OCI-LY3 (cell line): Measurements from ENCODE around the gene GTF2E1.
"Not testable (repeated sequence)": the region's sequence is repeated elsewhere in the genome, so short reads cannot be mapped to it uniquely, and the experiment has no call there.

Experiments used
- H2AFZ ChIP-seq: fragments of 200-600, 300-600 bp; shearing (Covaris generic); 2 replicates; pipeline ENCODE4 v1.6.0; 2014; ENCODE audit warnings: antibody characterized with exemption, low read depth, low read length
- H3K27ac ChIP-seq: fragments of 200-600, 300-600 bp; sonication (generic); 2 replicates; pipeline ENCODE4 v1.5.1; 2014; ENCODE audit warnings: mild to moderate bottlenecking, low read length, moderate library complexity, mixed read lengths
- H3K27me3 ChIP-seq: fragments of 200-600, 300-600 bp; sonication (generic); 2 replicates; pipeline ENCODE4 v1.6.1; 2014; ENCODE audit warnings: low read depth, low read length, mixed read lengths
- H3K36me3 ChIP-seq: fragments of 200-600, 300-600 bp; sonication (generic); replicated peaks from 2 replicates; pipeline ENCODE3; 2014; ENCODE audit warnings: low read depth, low read length, mixed read lengths
- H3K4me1 ChIP-seq: fragments of 300-600, 200-600 bp; sonication (generic); 2 replicates; pipeline ENCODE4 v1.6.1; 2014; ENCODE audit warnings: low read length, mixed read lengths
- H3K4me2 ChIP-seq: fragments of 200-600, 300-600 bp; sonication (generic); 2 replicates; pipeline ENCODE4 v1.6.1; 2014; ENCODE audit warnings: low read length, mixed read lengths
- H3K4me3 ChIP-seq: fragments of 300-600, 200-600 bp; sonication (generic); 2 replicates; pipeline ENCODE4 v1.5.1; 2014; ENCODE audit warnings: antibody characterized with exemption, mild to moderate bottlenecking, low read length, moderate library complexity
- H3K79me2 ChIP-seq: fragments of 300-600, 200-600 bp; shearing (Covaris generic); 2 replicates; pipeline ENCODE4 v1.6.1; 2014; ENCODE audit warnings: mild to moderate bottlenecking, low read length, mixed read lengths
- H3K9ac ChIP-seq: fragments of 300-600, 200-600 bp; shearing (Covaris generic); 2 replicates; pipeline ENCODE4 v1.6.0; 2014; ENCODE audit warnings: mild to moderate bottlenecking, low read length, moderate library complexity
- H3K9me3 ChIP-seq: fragments of 200-600, 300-600 bp; shearing (Covaris generic); 2 replicates; pipeline ENCODE4 v1.6.1; 2014; ENCODE audit warnings: low read length, mixed read lengths; ENCODE audit not compliant: insufficient read depth
- H4K20me1 ChIP-seq: fragments of 200-600, 300-600 bp; sonication (generic); 2 replicates; pipeline ENCODE4 v1.6.1; 2016; ENCODE audit warnings: low read length, mixed read lengths; ENCODE audit not compliant: insufficient read depth
- EZH2phosphoT487 ChIP-seq: fragments of 200-600 bp; shearing (Covaris generic); IDR thresholded peaks from 2 replicates; pipeline ENCODE4 v1.6.1; 2018; ENCODE audit warnings: antibody characterized with exemption, mixed run types, low read depth
- TF ChIP-seq, protein P1 (sequence below): fragments of 200-600, 300-600 bp; sonication (generic); IDR thresholded peaks from 2 replicates; pipeline ENCODE4 v1.5.1; 2014; ENCODE audit warnings: antibody characterized with exemption, low read length, low read depth

GTF2E1 gene

DNA sequence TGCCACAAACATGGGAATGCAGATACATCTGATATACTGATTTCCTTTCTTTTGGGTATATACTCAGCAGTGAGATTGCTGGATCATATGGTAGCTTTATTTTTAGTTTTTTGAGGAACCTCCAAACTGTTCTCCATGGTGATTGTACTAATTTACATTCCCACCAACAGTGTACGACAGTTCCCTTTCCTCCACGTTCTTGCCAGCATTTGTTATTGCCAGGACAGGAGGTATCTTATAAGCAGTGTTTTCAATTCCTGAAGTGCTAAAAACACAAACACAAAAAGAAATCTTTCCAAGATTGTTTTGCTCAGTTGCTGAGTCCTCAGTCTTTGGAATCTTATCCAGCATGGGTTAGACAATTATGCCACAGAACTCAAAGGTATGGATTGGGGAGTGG, 13.5 kb downstream of the GTF2E1 start:
- Histone ChIP-seq H3K36me3 (peaks cover 22% of the 10 kb centered on the region), H4K20me1 (no peaks in the 10 kb centered on the region; the same call in 1 of the 2 replicates), H3K4me2 (no peak overlapping the region), H3K4me1 (no peaks in the 10 kb centered on the region), H3K4me3 (no peak overlapping the region), H3K27me3 (no peaks in the 10 kb centered on the region), H3K79me2 (peaks cover 11% of the 10 kb centered on the region), H3K9ac (no peak overlapping the region), H2AFZ (no peak overlapping the region), H3K27ac (no peak overlapping the region), H3K9me3 (no peaks in the 10 kb centered on the region)
- TF ChIP-seq, protein P1, sequence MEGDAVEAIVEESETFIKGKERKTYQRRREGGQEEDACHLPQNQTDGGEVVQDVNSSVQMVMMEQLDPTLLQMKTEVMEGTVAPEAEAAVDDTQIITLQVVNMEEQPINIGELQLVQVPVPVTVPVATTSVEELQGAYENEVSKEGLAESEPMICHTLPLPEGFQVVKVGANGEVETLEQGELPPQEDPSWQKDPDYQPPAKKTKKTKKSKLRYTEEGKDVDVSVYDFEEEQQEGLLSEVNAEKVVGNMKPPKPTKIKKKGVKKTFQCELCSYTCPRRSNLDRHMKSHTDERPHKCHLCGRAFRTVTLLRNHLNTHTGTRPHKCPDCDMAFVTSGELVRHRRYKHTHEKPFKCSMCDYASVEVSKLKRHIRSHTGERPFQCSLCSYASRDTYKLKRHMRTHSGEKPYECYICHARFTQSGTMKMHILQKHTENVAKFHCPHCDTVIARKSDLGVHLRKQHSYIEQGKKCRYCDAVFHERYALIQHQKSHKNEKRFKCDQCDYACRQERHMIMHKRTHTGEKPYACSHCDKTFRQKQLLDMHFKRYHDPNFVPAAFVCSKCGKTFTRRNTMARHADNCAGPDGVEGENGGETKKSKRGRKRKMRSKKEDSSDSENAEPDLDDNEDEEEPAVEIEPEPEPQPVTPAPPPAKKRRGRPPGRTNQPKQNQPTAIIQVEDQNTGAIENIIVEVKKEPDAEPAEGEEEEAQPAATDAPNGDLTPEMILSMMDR, result no peak
- TF ChIP-seq EZH2phosphoT487, result no peak

DNA sequence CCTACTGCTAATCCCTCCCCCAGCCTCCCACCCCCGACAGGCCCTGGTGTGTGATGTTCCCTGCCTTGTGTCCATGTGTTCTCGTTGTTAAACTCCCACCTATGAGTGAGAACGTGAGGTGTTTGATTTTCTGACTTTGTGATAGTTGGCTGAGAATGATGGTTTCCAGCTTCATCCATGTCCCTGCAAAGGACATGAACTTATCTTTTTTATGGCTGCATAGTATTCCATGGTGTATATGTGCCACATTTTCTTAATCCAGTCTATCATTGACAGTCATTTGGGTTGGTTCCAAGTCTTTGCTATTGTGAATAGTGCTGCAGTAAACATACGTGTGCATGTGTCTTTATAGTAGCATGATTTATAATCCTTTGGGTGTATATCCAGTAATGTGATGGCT, 16.0 kb downstream of the GTF2E1 start:
- not testable (repeated sequence) for H3K27ac ChIP-seq, H3K4me1 ChIP-seq, H3K9ac ChIP-seq, H3K36me3 ChIP-seq, H3K27me3 ChIP-seq, H4K20me1 ChIP-seq, H3K9me3 ChIP-seq, H2AFZ ChIP-seq, H3K4me2 ChIP-seq, H3K4me3 ChIP-seq
- H3K79me2 ChIP-seq, result peaks cover 23% of the 10 kb centered on the region

DNA sequence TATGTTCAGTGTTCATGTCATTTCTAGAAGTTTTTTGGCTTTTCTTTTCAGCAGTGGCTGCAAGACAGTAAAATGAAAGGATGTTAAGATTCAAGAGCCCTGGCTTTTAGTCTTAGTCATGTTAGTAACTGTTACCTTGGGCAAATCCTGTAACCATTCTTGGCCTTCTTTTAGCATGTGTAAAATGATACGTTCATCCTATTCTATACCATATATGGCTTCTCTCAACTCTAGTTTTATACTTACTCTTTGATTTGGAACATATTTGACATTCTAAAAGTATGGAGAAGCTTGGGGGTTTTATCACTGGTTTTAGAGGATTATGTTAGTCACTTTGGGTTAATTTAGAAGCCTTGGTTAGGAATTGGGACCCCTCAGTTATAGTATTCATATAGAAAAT, 20.1 kb downstream of the GTF2E1 start:
- H3K27me3 ChIP-seq, result no peaks in the 10 kb centered on the region
- peaks cover 20% of the 10 kb centered on the region for H4K20me1 ChIP-seq
- H2AFZ ChIP-seq, result no peak overlapping the region
- H3K4me2 ChIP-seq, result no peak overlapping the region
- no peak overlapping the region for H3K4me3 ChIP-seq
- H3K79me2 ChIP-seq, result peaks cover 53% of the 10 kb centered on the region
- TF ChIP-seq EZH2phosphoT487, result no peak
- TF ChIP-seq, protein P1, result no peak
- H3K27ac ChIP-seq, result no peak overlapping the region
- no peak overlapping the region for H3K9ac ChIP-seq
- H3K4me1 ChIP-seq, result peaks cover 22% of the 10 kb centered on the region
- no peaks in the 10 kb centered on the region for H3K9me3 ChIP-seq
- H3K36me3 ChIP-seq, result peaks cover 3% of the 10 kb centered on the region

DNA sequence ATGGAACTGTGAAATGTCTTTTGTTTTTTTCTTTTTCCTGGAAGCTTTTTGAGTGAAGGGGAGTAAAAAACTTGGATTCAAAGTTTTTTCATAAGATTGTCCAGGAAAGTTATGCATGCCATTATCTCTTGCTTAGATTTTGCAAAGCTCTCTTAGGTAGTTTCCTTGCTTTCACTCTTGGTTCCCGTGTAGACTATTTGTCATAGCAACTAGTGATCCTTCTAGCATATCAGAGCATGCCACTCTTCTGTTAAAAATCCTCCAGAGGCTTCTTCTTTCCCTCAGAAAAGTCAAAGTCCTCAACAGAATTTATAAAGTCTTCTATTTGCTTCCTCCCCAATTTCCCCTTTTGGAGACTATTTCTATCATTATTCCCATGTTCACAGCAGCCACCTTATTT, 21.1 kb downstream of the GTF2E1 start:
- Histone ChIP-seq H3K27ac (no peak overlapping the region), H3K4me2 (peak overlapping the region; percentile 49), H3K9me3 (no peaks in the 10 kb centered on the region), H3K79me2 (peaks cover 51% of the 10 kb centered on the region), H3K9ac (no peak overlapping the region), H4K20me1 (peaks cover 20% of the 10 kb centered on the region), H3K4me3 (no peak overlapping the region), H2AFZ (no peak overlapping the region), H3K36me3 (peaks cover 2% of the 10 kb centered on the region), H3K27me3 (no peaks in the 10 kb centered on the region), H3K4me1 (peaks cover 22% of the 10 kb centered on the region)
- TF ChIP-seq EZH2phosphoT487, result no peak
- TF ChIP-seq, protein P1, result no peak

DNA sequence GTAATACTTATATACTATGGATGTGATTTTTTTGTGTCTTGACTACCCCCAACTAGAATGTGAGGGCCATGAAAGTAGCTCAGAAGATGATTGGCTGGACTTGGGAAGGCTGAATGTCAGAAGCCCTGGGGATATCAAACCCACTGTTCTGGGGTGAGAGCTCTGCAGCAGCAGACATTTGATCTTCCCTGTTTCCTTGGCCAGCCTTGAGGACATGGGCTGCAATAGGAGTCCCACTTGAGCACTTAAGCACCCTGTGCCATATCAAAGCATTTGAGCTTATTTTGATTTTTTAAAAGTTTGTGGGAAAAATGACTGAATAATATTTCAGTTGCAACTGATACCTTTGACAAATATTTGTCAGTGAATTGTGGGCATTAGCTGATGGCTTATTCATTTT, 21.7 kb downstream of the GTF2E1 start:
- Histone ChIP-seq H3K36me3 (peaks cover 2% of the 10 kb centered on the region), H3K79me2 (peaks cover 53% of the 10 kb centered on the region), H3K4me1 (peaks cover 22% of the 10 kb centered on the region), H3K27ac (no peak overlapping the region), H4K20me1 (peaks cover 20% of the 10 kb centered on the region), H3K27me3 (no peaks in the 10 kb centered on the region), H3K9ac (no peak overlapping the region), H2AFZ (no peak overlapping the region), H3K9me3 (no peaks in the 10 kb centered on the region), H3K4me2 (no peak overlapping the region), H3K4me3 (no peak overlapping the region)
- no peak for TF ChIP-seq EZH2phosphoT487
- TF ChIP-seq, protein P1, result no peak
